GM18498 (cell line): Measurements from ENCODE around the gene NPC1.

Source experiments
- ATAC-seq: cut with Tn5 transposase; IDR thresholded peaks from one replicate; pipeline ENCODE4 v1.9.1; 2021; ENCODE audit warnings: mild to moderate bottlenecking, moderate library complexity; ENCODE audit not compliant: unreplicated experiment

Gene NPC1

GRCh38 chr18:23609390-23610023 is 23.2 kb upstream of the NPC1 start:
- ATAC-seq = no peak

DNA sequence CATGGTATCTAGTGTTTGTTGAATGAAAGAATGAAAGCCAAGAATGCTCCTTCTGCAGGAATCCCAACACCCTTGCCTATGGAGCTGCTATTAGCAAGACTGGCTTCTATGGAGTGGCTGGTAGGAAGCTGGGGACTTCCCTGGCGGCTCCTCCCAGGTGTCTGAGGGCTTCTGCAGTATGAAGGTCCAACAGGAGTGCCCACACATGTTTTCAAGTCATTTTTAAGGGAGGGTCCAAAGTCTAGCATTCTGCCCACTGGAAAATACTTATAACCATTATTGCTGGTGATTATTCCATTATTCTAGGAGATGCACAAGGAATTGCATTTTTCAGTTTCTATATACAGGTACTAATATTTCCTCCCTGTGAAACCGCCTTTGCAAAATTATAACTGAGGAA is 21.9 kb upstream of the NPC1 start:
- ATAC-seq = no peak

DNA sequence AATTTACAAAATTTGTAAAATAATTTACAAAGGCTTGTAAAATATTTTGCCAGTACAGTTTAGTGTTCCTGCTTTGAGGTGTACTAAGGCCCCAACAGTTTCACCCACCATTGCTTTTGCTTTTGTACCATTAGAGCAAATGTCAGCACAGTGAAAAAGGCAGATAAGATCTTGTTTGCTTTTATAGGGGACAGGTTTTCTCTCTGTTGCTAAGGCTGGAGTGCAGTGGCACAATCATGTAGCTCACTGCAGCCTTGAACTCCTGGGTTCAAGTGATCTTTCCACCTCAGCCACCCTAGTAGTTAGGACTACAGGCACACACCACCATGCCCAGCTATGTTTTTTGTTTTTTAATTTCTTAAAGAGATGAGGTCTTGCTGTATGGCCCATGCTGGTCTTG is 19.6 kb upstream of the NPC1 start:
- no peak for ATAC-seq

- no peak for ATAC-seq
Measured at GRCh38 chr18:23599809-23600208, 13.5 kb upstream of the NPC1 start.

- ATAC-seq = no peak
Measured at GRCh38 chr18:23596183-23596582, 9.9 kb upstream of the NPC1 start.

DNA sequence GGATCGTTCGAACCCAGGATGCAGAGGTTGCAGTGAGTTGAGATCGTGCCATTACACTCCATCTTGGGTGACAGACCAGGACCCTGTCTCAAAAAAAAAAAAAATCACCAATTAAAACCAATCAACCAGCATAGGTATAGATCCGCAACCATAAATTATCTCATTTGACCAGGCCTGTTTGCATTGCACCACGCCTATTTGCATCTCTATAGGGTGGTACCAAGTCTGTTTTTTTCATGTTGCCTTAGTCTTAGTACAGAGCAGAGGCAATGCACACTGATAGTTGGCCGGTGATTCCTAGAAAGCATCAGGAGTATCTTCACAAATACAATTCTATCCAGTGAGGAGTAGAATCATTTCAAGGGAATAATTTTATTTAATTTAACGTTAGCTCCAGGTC is 9.3 kb upstream of the NPC1 start:
- no peak for ATAC-seq

- ATAC-seq = no peak
Measured at GRCh38 chr18:23593720-23594119, 7.4 kb upstream of the NPC1 start.

DNA sequence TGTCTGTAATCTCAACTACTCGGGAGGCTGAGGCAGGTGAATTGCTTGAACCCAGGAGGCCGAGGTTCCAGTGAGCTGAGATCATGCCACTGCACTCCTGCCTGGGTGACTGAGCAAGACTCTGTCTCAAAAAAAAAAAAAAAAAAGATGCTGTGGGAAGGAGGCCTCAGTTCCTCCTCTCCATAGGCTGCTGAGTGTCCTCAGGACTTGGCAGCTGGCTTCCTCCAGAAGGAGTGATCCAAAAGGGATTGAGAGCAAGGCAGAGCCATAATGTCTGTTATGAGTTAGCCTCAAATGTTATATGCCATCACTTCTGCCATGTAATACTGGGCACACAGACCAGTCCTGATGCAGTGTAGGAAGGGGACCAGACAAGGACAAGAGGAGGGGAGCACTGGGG is 6.6 kb upstream of the NPC1 start:
- no peak for ATAC-seq

DNA sequence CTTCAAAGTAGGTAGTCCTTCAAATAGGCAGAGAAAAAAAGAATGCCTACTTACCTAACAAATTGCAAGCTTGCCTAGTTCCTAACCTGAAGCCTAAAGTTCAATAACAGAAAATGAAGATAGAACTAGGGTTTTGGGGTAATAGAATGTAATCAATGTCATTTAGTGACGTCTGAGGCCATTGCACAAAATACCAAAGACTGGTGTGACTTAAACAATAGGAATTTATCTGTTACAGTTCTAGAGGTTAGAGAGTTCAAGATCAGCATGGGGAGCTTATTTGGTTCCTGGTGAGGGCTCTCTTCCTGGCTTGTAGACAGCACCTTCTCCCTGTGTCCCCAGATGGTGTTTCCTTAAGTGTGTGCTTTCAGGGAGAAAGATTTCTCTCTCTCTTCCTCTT is 4.7 kb upstream of the NPC1 start:
- no peak for ATAC-seq

GRCh38 chr18:23588836-23589560 is 2.7 kb upstream of the NPC1 start:
- ATAC-seq = no peak

DNA sequence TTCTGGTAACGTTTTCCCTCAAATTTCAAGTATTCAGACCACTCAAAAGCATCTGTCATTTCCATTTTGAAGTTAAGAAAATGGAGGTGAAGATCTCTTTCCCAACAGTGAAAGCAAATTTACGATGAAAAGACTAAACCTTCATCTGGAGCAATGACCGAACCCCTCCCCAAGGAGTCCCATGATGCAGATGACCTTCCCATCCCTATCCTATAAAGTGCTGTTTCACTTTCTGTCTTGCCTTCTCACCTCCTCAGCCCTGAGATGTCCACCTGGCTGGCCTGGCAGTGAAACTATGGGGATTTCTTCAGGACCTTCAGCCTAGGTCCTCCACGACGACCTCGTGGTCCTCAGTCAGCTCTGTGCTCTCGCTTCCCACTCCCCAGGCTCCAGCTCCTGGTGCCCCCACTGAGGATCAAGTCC is 925 bp upstream of the NPC1 start:
- ATAC-seq = no peak

DNA sequence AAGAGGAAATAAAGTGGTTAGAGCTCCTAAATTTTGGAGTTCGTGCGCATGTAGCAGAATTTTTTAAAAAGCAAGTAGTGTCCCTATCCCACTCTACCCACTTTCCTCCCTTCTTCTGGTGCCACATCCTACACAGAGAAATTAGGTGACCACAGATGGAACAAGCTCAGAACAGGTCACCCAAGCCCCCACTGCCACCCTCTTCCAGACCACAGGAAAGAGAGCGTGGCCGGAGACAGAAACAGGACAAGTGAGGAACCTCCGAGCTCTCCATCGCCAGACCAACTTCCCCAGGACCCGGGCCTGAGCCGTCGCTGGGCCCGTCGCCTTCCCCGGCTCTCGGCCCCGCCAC is 433 bp downstream of the NPC1 start:
- no peak for ATAC-seq

GRCh38 chr18:23585007-23585871 is 1.1 kb downstream of the NPC1 start:
- ATAC-seq = no peak

GRCh38 chr18:23584019-23584983 is 2.0 kb downstream of the NPC1 start:
- ATAC-seq = no peak

DNA sequence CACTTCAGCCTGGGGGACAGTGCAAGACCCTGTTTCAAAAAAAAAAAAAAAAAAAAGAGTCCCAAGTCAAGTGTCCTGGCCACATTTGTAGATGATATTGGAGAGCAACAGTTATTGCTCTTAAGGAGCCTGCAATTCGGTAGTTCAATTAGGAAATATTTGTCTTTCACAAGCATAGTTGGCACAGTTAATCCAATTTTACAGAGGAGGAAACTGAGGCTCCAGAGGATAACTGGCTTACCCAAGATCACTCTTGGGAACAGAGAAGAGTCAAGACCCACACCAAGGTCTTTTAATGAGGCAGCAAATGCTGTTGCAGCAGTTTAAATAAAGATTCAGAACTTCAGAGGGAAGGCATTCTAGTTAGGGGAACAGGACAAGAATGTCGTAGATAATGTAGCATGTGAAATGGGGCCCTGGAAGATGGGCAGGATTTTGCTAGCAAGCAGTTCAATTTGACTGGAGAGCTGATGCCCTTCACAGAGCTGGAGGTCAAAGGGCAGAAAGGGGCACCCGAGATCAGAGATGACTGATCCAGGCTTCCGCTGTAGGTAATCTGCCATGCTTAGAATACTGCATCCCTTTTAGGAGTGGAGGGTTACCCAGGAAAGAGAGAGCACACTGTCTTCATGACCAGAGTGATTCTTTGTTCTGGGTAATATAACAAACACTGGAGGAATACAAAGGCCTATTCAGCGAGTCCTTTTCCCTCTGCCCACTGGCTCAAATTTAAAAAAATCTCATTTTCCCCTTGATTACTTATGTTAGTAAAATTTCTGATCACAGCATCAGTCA is 3.0 kb downstream of the NPC1 start:
- ATAC-seq = no peak

GRCh38 chr18:23580677-23581367 is 5.5 kb downstream of the NPC1 start:
- ATAC-seq = no peak

DNA sequence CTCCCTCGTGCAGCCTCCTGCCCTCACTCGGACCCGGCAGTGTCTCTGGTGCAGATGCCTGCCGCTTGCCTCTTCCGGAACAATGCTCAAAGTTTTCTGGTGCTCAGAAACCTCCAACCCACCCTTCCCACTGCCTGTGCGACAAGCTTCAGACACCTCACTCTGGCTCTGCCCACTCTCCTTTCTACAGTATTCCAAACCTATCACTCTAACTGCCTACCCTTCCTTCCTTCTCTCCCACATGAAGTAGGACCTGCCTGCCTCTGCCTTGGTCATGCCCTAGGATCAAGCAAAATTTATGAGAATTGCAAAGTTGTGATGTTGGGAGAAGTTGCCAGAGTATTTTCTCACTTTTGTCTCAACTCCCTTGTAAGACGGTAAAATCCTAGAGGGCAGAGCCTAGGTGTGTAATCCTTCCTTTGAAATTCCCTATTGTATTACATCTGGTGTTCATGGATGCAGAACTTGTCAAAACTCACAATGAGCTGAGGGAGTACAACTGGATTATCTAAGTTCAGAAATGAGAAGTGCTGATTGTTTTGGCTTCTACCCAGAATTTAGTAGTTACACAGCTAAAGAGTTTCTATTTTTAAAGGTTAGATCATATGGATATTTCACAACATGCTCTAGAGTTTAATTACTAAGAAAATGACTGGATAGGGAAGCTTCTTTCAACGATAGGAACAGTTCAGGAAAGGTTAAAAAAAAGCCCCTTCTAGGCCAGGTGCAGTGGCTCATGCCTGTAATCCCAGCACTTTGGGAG is 7.2 kb downstream of the NPC1 start:
- ATAC-seq = no peak

GRCh38 chr18:23578067-23578701 is 8.1 kb downstream of the NPC1 start:
- ATAC-seq = no peak
